IgD-negative memory B cell (primary cell): Measurements from ENCODE around the gene PIGU. TPM values are rescaled to one million over a fixed set of nuclear protein-coding genes. Genes with fewer than 3 reads are reported as not detected.
A peak's percentile ranks its signal among the peaks of the same experiment; 100 is the strongest.

Experiments used
- H3K27ac Mint-ChIP-seq, 3 donors: one replicate each; pipeline ENCODE4 v1.8.0; 2020 to 2022; ENCODE audit warnings: mild to moderate bottlenecking in 3 of 3, mixed read lengths in 3 of 3, moderate library complexity in 1 of 3
- H3K27me3 Mint-ChIP-seq: one replicate; pipeline ENCODE4 v1.8.0; 2021; ENCODE audit warnings: mixed read lengths
- H3K36me3 Mint-ChIP-seq: one replicate; pipeline ENCODE4 v1.8.0; 2020; ENCODE audit warnings: mild to moderate bottlenecking, mixed read lengths
- H3K4me1 Mint-ChIP-seq, 3 donors: one replicate each; pipeline ENCODE4 v1.8.0; 2020 to 2022; ENCODE audit warnings: mixed read lengths in 3 of 3, mild to moderate bottlenecking in 1 of 3
- H3K4me3 Mint-ChIP-seq, 4 donors: one replicate each; pipeline ENCODE4 v1.8.0; 2020 to 2022; ENCODE audit warnings: mild to moderate bottlenecking in 4 of 4, mixed read lengths in 4 of 4, moderate library complexity in 3 of 4
- H3K9me3 Mint-ChIP-seq, 3 donors: one replicate each; pipeline ENCODE4 v1.8.0; 2020 to 2021; ENCODE audit warnings: mixed read lengths in 3 of 3, mild to moderate bottlenecking in 1 of 3
- polyA plus RNA-seq: library from polyadenylated mRNA; unstranded; fragments of 300-500 nt; fragmentation: Illumina TruSeq; gene quantifications from one replicate; pipeline ENCODE4 v1.2.3, GENCODE V29; 2021

Gene PIGU
- polyA plus RNA-seq, 1 donor from 2014 or later, result 19.8 TPM

DNA sequence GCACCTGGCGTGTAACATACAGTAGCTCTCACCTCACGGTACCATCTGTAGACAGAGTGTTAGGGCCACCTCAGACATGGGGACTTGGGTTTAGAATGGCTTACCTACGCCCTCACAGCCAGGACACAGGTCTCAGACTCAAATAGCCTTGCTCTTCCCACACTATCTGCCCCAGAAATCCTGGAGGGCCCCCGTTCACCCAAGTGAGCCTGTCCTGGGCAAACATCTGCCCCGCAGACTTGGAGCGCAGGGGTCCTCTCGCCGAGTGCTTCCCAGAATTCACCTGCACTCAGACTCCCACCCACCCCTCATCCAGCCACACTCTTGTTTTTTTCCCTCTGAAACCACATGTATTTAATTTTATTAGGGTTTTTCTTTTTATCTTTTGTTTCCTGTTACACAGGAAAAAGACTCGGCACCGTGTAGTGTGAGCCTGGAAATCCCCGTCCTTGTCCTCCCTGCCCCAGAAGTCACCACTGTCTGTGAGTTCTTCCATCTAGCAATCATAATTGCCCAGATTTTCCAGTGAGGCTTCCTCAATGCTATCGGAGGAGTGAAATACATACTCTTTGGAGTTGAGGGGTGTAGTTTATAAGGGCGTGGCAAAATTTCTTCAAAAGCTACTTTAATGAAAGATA is 135.5 kb downstream of the PIGU start:
- Mint-ChIP-seq H3K4me3 (peak overlapping the region in 1 of 4 donors; percentile 22), H3K4me1 (peaks cover 16 to 24% (median 21%) of the 10 kb centered on the region in 3 donors), H3K27ac (peak overlapping the region in 1 of 3 donors; percentile 85)

DNA sequence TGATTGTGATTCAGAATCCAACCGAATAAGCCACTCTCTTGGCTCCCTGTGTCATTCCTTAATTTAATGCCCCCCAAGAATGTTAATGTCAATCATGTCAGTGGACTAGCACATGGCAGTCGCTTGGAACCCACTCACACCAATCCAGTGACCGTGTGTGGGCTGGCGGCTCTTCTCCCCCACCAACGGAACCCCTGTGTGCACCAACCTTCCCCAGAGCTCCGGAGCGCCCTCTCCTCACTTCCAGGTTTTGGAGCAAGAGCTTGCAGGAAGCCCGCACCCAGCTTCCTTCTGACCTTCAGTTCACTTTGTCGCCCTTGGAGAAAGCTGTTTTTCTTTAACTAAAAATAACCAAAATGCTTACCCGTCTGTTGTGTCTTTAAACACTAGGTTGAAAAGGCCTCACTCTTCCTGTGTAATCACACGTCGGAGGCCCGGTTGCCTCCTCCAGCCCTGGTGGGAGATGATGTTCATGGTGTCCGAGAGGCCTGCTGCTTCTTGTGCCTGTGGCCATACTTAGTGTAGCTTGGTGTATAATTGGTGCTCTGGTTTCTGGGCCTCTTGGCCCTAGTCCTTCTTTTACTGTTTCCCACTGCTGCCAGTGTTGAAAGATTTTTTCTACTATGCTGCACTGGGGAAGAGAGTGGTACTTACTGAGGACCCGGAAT is 136.2 kb downstream of the PIGU start:
- H3K27me3 Mint-ChIP-seq, result peaks cover 3% of the 10 kb centered on the region
- peaks cover 8% of the 10 kb centered on the region for H3K36me3 Mint-ChIP-seq

More for the DNA sequence above, 135.5 kb downstream of the PIGU start:
- Mint-ChIP-seq H3K9me3 (no peaks in the 10 kb centered on the region), H3K27me3 (peaks cover 3% of the 10 kb centered on the region), H3K36me3 (peaks cover 7% of the 10 kb centered on the region)

DNA sequence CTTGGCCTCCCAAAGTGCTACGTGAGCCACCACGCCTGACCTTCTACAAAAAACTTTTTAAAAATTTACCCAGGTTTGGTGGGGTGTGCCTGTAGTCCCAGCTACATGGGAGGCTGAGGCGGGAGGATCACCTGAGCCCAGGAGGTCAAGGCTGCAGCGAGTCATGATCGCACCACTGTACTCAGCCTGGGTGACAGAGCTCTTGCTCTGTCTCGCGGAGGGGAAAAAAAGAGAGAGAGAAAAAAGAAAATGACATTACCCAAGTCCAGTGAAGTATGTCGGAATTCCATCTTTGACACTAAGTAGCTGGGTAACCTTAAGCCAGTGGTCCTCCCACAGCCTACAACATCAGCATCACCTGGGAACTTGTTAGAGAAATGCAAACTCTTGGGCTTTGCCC is 137.1 kb downstream of the PIGU start:
- H3K27me3 Mint-ChIP-seq, result peaks cover 2% of the 10 kb centered on the region
- H3K27ac Mint-ChIP-seq, result no peak overlapping the region
- H3K9me3 Mint-ChIP-seq, result no peaks in the 10 kb centered on the region
- no peak overlapping the region for H3K4me3 Mint-ChIP-seq
- peaks cover 10% of the 10 kb centered on the region for H3K36me3 Mint-ChIP-seq
- peaks cover 16 to 24% (median 20%) of the 10 kb centered on the region in 3 donors for H3K4me1 Mint-ChIP-seq

More for the DNA sequence above, 136.2 kb downstream of the PIGU start:
- H3K9me3 Mint-ChIP-seq, result no peaks in the 10 kb centered on the region
- H3K27ac Mint-ChIP-seq, result peak overlapping the region in 2 of 3 donors; percentile 55 to 63
- peaks cover 16 to 24% (median 21%) of the 10 kb centered on the region in 3 donors for H3K4me1 Mint-ChIP-seq
- no peak overlapping the region for H3K4me3 Mint-ChIP-seq

DNA sequence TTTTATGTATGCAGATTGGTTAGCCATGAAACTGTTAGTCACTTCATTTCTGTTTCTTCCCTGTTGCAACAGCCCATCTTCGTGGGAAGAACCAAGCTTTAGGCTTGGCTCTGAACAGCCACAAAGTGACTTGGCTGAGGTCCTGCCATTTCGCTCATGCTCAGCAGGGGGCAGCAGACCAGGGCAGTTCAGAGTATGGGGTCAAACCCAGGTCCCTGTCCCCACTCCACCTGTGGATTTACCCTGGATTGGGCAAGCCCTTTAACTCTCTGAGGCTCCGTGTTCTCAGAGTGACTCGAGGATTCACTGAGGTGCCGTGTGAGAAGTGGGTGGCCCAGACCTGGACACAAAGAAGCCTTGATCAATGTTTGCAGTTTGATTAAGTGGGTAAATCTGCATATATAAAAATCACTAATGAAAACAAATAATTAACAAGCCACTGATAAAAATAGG is 138.2 kb downstream of the PIGU start:
- H3K36me3 Mint-ChIP-seq, result peaks cover 10% of the 10 kb centered on the region
- H3K27me3 Mint-ChIP-seq, result no peaks in the 10 kb centered on the region
- no peaks in the 10 kb centered on the region for H3K9me3 Mint-ChIP-seq
- H3K4me1 Mint-ChIP-seq, result peaks cover 10 to 18% (median 17%) of the 10 kb centered on the region in 3 donors
- no peak overlapping the region for H3K4me3 Mint-ChIP-seq
- H3K27ac Mint-ChIP-seq, result no peak overlapping the region

DNA sequence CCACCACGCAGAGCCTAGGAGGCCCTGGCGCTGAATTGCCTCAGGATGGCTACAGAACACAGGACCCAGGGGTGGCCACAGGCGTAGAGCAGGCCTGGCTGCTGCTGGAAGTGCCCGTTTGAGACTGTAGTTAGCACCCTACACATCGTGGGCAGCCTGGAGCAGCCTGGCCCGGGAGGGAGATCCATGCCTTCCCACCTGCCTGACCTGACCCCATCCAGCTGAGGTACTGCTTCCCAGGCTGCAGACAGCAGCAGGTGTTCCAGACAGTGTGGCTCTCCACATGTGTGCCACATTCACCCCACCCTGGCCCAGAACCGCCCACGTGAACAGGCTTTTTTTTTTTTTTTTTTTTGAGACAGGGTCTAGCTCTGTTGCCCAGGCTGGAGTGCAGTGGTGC is 139.2 kb downstream of the PIGU start:
- peaks cover 10% of the 10 kb centered on the region for H3K36me3 Mint-ChIP-seq
- no peaks in the 10 kb centered on the region for H3K27me3 Mint-ChIP-seq
- no peak overlapping the region for H3K4me3 Mint-ChIP-seq
- no peak overlapping the region for H3K27ac Mint-ChIP-seq
- peaks cover 5 to 16% (median 16%) of the 10 kb centered on the region in 3 donors for H3K4me1 Mint-ChIP-seq
- H3K9me3 Mint-ChIP-seq, result no peaks in the 10 kb centered on the region

DNA sequence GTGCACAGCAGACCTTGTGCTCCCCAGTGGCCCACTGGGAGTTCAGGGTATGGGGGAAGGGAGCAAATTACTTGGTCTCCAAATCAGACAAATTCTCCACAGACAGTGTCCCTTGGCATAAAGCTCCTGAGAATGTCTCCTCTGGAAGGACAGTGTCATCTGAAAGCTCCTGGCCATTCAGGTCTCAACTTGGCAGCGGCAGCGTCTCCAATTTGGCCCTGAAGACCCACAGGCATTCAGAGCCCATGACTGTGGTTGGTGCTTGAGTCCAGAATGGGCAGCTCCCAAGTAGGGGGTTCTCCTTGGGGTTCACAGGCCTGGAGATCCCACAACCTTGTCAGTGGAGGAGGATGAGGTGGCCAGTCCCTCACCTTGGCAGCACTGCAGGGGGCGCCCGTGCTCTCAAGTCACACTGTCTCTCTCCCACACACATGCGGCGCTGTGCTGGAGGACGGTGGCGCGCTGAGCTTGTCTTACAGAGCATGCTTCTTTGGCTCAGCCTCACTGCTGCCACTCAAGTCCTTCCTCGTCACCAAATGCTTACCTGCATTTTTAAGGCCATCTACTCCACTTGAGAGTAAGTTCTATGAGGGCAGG is 140.0 kb downstream of the PIGU start:
- H3K4me3 Mint-ChIP-seq, result no peak overlapping the region
- H3K27ac Mint-ChIP-seq, result no peak overlapping the region
- peaks cover 10% of the 10 kb centered on the region for H3K36me3 Mint-ChIP-seq
- H3K27me3 Mint-ChIP-seq, result no peaks in the 10 kb centered on the region
- H3K4me1 Mint-ChIP-seq, result peaks cover 4 to 14% (median 11%) of the 10 kb centered on the region in 3 donors
- H3K9me3 Mint-ChIP-seq, result no peaks in the 10 kb centered on the region

DNA sequence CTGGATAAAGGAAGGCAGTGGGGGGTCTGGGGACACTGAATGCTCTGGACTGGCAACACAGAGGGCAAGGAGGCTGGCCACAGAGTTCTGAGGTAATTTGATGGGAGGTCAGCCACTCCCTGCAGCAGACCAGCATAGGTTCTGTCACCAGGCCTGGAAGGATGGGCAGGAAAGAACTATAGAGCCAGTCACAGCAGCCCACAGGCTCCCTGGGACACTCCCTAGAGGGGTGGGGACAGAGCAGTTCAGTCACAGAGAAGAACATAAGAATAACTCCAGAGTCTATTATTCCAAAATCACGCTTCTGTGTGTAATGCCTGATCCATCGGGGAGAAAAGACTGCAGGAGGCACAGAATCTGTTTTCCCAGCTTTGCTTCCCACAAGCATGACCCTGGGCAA is 141.0 kb downstream of the PIGU start:
- peaks cover 3 to 5% (median 4%) of the 10 kb centered on the region in 3 donors for H3K4me1 Mint-ChIP-seq
- no peaks in the 10 kb centered on the region for H3K27me3 Mint-ChIP-seq
- no peak overlapping the region for H3K27ac Mint-ChIP-seq
- H3K4me3 Mint-ChIP-seq, result no peak overlapping the region
- H3K9me3 Mint-ChIP-seq, result no peaks in the 10 kb centered on the region
- peaks cover 7% of the 10 kb centered on the region for H3K36me3 Mint-ChIP-seq

DNA sequence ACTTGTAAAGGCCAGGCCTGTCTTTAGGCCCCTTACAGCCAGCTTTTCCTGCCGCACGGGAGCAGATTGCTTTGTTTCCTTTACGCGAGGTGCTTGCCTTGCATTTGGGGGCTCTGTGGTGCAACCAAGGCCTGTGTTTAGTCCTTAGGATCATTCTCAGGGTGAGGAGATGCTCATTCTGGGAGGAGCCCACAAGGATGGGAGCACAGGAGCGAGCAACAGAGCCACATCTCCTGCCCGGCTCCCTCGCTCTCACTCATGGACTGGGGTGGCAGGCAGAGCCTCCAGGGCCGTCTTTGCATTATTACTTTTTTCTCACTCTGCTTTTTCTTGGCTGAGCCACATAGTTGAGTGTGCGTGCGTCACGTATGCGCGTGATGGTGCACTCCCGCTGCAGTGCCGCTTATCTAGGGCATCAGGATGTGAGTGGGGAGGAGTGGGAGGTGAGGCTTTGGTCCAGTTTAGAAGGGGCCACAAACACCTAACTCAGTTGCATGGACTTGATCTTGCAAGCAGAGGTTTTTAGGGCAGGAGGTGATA is 141.5 kb downstream of the PIGU start:
- Mint-ChIP-seq H3K27me3 (no peaks in the 10 kb centered on the region), H3K36me3 (peaks cover 5% of the 10 kb centered on the region), H3K4me3 (no peak overlapping the region), H3K9me3 (no peaks in the 10 kb centered on the region), H3K27ac (no peak overlapping the region), H3K4me1 (peaks cover 2 to 5% (median 3%) of the 10 kb centered on the region in 3 donors)

DNA sequence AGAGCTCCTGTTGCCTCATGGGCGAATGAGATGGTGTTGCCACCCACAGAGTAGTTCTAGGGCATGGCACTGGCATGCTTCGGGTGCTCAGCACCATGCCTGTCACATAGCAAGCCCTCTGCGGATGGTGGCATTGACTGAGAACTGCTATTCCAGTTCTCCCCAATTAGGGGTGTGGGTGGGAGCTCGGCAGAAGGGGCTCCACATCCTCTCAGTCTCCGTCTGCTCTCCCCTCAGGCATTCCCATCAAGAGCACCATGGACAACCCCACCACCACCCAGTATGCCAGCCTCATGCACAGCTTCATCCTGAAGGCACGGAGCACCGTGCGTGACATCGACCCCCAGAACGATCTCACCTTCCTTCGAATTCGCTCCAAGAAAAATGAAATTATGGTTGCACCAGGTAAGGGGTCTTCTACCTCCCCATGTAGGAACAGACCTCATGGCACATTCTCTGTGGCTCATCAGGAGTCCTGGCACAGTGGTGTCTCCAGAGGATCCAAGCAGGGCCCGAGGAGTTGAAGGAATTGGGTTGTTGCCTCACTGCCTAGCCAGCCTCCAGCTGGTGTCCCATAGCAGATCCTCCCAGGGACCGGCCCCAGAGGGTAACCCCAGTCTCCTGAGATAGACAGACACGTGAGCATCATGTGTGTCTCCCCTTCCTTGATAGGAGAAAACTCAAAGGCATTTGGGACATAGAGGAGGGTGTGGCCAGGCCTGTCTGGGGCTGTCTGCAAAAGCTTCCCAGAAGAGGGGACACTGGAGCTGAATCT is 142.3 kb downstream of the PIGU start:
- Mint-ChIP-seq H3K4me1 (peaks cover 2 to 5% (median 2%) of the 10 kb centered on the region in 3 donors), H3K36me3 (peaks cover 3% of the 10 kb centered on the region), H3K9me3 (no peaks in the 10 kb centered on the region), H3K27me3 (no peaks in the 10 kb centered on the region), H3K4me3 (peak overlapping the region in 1 of 4 donors; percentile 39), H3K27ac (no peak overlapping the region)

DNA sequence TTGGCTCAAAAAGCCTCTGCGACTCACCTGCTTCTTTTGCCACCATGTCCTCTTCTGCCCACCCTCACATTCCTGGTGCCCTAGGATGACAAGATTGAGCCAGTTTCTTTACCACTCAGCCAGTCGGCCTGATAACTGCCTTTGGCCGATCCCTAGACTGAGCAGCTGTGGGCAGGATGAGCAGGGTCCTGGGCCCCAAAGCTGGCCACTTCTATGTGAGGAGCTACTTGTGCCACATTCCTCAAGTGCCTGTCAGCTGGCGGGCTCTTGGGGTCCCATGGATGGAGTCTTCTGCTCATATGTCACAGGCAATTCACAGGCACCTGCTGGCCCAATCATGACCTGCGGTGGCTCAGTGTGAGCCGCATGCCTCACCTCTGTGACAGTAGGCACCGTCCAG is 144.1 kb downstream of the PIGU start:
- H3K27ac Mint-ChIP-seq, result peak overlapping the region in 1 of 3 donors; percentile 71
- H3K27me3 Mint-ChIP-seq, result no peaks in the 10 kb centered on the region
- H3K36me3 Mint-ChIP-seq, result peaks cover 3% of the 10 kb centered on the region
- no peak overlapping the region for H3K4me3 Mint-ChIP-seq
- peaks cover 0 to 2% (median 0%) of the 10 kb centered on the region in 3 donors for H3K4me1 Mint-ChIP-seq
- no peaks in the 10 kb centered on the region for H3K9me3 Mint-ChIP-seq

DNA sequence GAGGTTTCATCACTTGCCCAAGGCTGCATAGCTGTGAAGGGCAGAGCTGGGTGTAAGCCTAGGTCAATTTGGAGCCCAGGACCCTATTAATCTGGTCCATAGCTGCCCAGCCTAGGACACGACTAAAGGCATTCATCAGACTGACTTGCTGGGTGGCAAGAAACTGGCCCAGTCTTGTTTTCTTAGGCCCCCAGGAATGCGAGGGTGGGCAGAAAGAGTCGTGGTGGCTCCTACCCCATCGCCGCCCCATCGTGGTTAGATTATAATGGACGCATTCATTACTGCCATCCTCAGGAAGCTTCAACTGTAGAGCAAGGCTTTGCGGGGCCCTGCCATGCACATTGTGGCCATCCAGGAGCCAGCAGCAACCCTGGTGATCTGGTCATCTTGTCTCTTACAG is 144.6 kb downstream of the PIGU start:
- Mint-ChIP-seq H3K27ac (no peak overlapping the region), H3K27me3 (no peaks in the 10 kb centered on the region), H3K4me1 (peaks cover 0 to 2% (median 0%) of the 10 kb centered on the region in 3 donors), H3K9me3 (no peaks in the 10 kb centered on the region), H3K4me3 (no peak overlapping the region), H3K36me3 (peaks cover 3% of the 10 kb centered on the region)

DNA sequence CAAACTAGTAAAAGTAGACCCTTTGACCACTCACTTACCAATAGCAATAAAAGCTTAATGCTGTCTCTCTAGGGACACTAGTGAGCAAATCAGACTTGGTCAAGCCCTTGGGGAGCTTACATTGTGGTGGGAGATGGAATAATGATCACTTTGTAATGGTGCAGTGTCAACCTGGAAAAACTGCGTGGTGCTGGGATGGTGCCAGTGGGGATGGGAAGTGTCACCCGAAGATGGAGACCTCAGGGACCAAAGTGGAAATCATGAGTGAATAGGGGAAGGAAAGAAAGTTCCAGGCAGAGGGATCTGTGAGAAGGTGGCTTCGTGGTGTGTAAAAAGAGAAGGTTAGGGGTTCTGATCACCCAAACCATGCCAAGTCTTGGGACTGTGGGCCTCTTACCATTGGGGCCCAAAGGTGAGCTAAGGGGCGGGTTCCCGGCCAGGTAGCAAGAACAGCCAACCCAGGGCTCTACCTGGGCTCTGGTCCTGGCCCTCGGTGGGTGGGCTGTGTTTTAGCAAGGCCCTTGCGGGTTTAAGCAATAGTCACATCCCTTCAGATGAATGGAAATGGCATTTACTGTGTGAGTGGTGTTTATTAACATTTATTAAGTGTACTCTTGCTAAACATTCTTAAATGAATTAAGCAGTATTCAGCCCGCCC is 145.2 kb downstream of the PIGU start:
- Mint-ChIP-seq H3K9me3 (no peaks in the 10 kb centered on the region), H3K36me3 (peaks cover 3% of the 10 kb centered on the region), H3K27ac (peak overlapping the region in 2 of 3 donors; percentile 13 to 50), H3K27me3 (no peaks in the 10 kb centered on the region), H3K4me3 (no peak overlapping the region), H3K4me1 (peaks cover 0 to 2% (median 0%) of the 10 kb centered on the region in 3 donors)

DNA sequence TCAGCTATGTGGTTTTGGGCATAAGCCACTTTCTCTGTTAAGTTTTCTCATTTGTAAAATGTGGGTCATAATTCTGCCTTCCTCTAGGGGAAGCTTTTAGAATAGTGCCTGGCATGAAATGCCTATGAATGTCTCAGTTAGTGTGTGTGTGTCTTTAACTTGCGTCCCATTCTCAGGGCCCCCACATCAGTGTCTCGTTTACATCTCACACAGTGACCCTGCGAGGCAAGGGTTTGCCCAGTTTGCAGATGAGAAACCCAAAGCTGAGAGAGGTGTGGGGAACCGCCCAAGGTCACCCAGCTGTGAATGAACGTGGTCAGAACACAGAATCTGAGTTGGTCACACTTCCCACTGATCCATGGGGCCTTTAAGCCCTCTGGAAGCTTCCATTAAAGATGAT is 146.6 kb downstream of the PIGU start:
- peaks cover 3% of the 10 kb centered on the region for H3K36me3 Mint-ChIP-seq

DNA sequence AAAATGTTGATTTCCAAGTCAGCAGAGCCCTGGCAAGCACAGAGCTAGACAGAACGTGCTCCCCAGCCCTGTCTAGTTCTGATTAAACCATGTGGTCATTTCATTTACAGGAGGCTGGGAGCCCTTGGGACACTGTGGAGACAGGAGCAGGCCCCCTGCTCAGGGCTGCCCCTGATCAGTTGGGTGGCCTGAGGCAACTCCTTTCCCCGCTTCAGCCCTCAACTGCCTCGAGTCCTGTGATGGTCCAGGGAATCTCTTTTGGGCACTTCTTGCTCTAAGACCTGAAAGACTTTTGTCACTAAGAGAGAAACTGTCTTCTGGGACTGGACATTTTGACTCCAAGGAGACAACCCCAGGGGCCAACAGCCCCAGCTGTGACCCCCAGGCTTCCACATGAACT is 147.2 kb downstream of the PIGU start:
- H3K4me3 Mint-ChIP-seq, result no peak overlapping the region
- H3K4me1 Mint-ChIP-seq, result peaks cover 0 to 2% (median 0%) of the 10 kb centered on the region in 3 donors
- H3K36me3 Mint-ChIP-seq, result peaks cover 3% of the 10 kb centered on the region

More for the DNA sequence above, 146.6 kb downstream of the PIGU start:
- Mint-ChIP-seq H3K4me3 (no peak overlapping the region), H3K9me3 (no peaks in the 10 kb centered on the region), H3K4me1 (peaks cover 0 to 2% (median 0%) of the 10 kb centered on the region in 3 donors), H3K27me3 (no peaks in the 10 kb centered on the region), H3K27ac (peak overlapping the region in 1 of 3 donors; percentile 19)

More for the DNA sequence above, 147.2 kb downstream of the PIGU start:
- no peak overlapping the region for H3K27ac Mint-ChIP-seq
- H3K9me3 Mint-ChIP-seq, result no peaks in the 10 kb centered on the region
- no peaks in the 10 kb centered on the region for H3K27me3 Mint-ChIP-seq
